T-helper 9 cell (primary cell): Measurements from ENCODE around the gene TMEM220.
"Not testable (repeated sequence)": the region's sequence is repeated elsewhere in the genome, so short reads cannot be mapped to it uniquely, and the experiment has no call there.

ENCODE experiments used
- DNase-seq: peaks from one replicate; pipeline ENCODE4 v3.0.0-alpha.2; 2020

The TMEM220 gene

GRCh38 chr17:10754861-10755591, 25.2 kb upstream of the TMEM220 start:
- DNase-seq: no peak

- no peak for DNase-seq
These were observed 24.3 kb upstream of the TMEM220 start for GRCh38 chr17:10754109-10754508.

GRCh38 chr17:10752696-10753095, 22.9 kb upstream of the TMEM220 start:
- no peak for DNase-seq

- DNase-seq: no peak
These were observed 21.7 kb upstream of the TMEM220 start for GRCh38 chr17:10751563-10751962.

GRCh38 chr17:10750210-10750609, 20.4 kb upstream of the TMEM220 start:
- DNase-seq: no peak

GRCh38 chr17:10748531-10749181, 18.8 kb upstream of the TMEM220 start:
- DNase-seq: no peak

GRCh38 chr17:10745231-10745630, 15.4 kb upstream of the TMEM220 start:
- DNase-seq: no peak

GRCh38 chr17:10744501-10745000, 14.7 kb upstream of the TMEM220 start:
- DNase-seq: no peak

- DNase-seq: no peak
These were observed 13.6 kb upstream of the TMEM220 start for GRCh38 chr17:10743316-10744009.

- DNase-seq: no peak
These were observed 12.6 kb upstream of the TMEM220 start for GRCh38 chr17:10742431-10742830.

- DNase-seq: no peak
These were observed 11.8 kb upstream of the TMEM220 start for GRCh38 chr17:10741416-10742135.

- no peak for DNase-seq
These were observed 9.6 kb upstream of the TMEM220 start for GRCh38 chr17:10739386-10739785.

- no peak for DNase-seq
These were observed 8.9 kb upstream of the TMEM220 start for GRCh38 chr17:10738521-10739258.

GRCh38 chr17:10737736-10738135, 7.9 kb upstream of the TMEM220 start:
- no peak for DNase-seq

- no peak for DNase-seq
These were observed 7.4 kb upstream of the TMEM220 start for GRCh38 chr17:10737168-10737622.

- DNase-seq: no peak
These were observed 6.0 kb upstream of the TMEM220 start for GRCh38 chr17:10735821-10736220.

- no peak for DNase-seq
These were observed 5.4 kb upstream of the TMEM220 start for GRCh38 chr17:10735251-10735650.

GRCh38 chr17:10733666-10734065, 3.8 kb upstream of the TMEM220 start:
- no peak for DNase-seq

GRCh38 chr17:10732121-10732520, 2.3 kb upstream of the TMEM220 start:
- not testable (repeated sequence) for DNase-seq

GRCh38 chr17:10731408-10731879, 1.6 kb upstream of the TMEM220 start:
- no peak for DNase-seq

- DNase-seq: not testable (repeated sequence)
These were observed 424 bp upstream of the TMEM220 start for GRCh38 chr17:10730247-10730646.

- DNase-seq: no peak
These were observed 1.4 kb downstream of the TMEM220 start for GRCh38 chr17:10728331-10728892.
